GM12878 (cell line): ENCODE measurements around the gene CA9. TPM values are rescaled to one million over a fixed set of nuclear protein-coding genes. Genes with fewer than 3 reads are reported as not detected.

Experiments used
- ATAC-seq: fragments of 200-7000 bp; cut with Tn5 transposase; 3 replicates; pipeline ENCODE4 v1.9.1; 2020; ENCODE audit warnings: mild to moderate bottlenecking, moderate library complexity
- BruUV-seq: library from RNA; stranded (reverse); fragments of 400-500 nt; replicated peaks from 2 replicates; lab custom pipeline; 2021; lab: Mats Ljungman, UMichigan
- CTCF ChIA-PET: fragments of 300-600 bp; sonication (Branson Sonifier 250); formaldehyde crosslinking; extraction: SDS; loops from one replicate; lab custom pipeline; 2021; ENCODE audit warnings: inconsistent platforms; lab: Yijun Ruan, JAX
- POLR2A ChIA-PET: fragments of 350-600 bp; formaldehyde crosslinking; extraction: SDS; loops from one replicate; lab custom pipeline; 2021; ENCODE audit warnings: inconsistent platforms; lab: Charles Lee
- RAD21 ChIA-PET: fragments of 300-600 bp; sonication (Branson Sonifier 250); formaldehyde crosslinking; loops from one replicate; lab custom pipeline; 2023; ENCODE audit warnings: antibody characterized with exemption; ENCODE audit not compliant: unreplicated experiment; lab: Charles Lee
- SMC1A ChIA-PET: fragments of 300-600 bp; sonication (Branson Sonifier 250); formaldehyde crosslinking; loops from one replicate; lab custom pipeline; 2023; ENCODE audit not compliant: unreplicated experiment, uncharacterized antibody; lab: Charles Lee
- DNase-seq: peaks from one replicate; pipeline ENCODE4 v3.0.0-alpha.2; 2011; ENCODE audit warnings: low read depth, low spot score
- FAIRE-seq: peaks from 3 replicates; lab custom pipeline; 2011; peaks lifted over from hg19 to GRCh38; lab: Jason Lieb, UNC
- H2AFZ ChIP-seq: 2 replicates; pipeline ENCODE4 v1.6.0; 2011; ENCODE audit warnings: low read depth, low read length, control low read depth; ENCODE audit not compliant: control insufficient read depth
- H3K27ac ChIP-seq: 2 replicates; pipeline ENCODE4 v1.5.1; 2011; ENCODE audit warnings: control low read depth; ENCODE audit not compliant: control insufficient read depth, insufficient read depth
- H3K27me3 ChIP-seq, 2 experiments: replicated peaks in 1 of 2; 2 replicates each; pipeline versions ENCODE4 v1.6.0 to v1.6.1; 2011; ENCODE audit warnings: low read length in 1 of 2; ENCODE audit not compliant: control insufficient read depth in 2 of 2, insufficient read depth in 2 of 2
- H3K36me3 ChIP-seq, 2 experiments: 2 replicates each; pipeline ENCODE4 v1.5.1; 2011; ENCODE audit warnings: low read length in 1 of 2; ENCODE audit not compliant: control insufficient read depth in 2 of 2, insufficient read depth in 2 of 2
- H3K4me1 ChIP-seq: 2 replicates; pipeline ENCODE4 v1.6.1; 2011; ENCODE audit warnings: mild to moderate bottlenecking, low read length, moderate library complexity, mixed read lengths; ENCODE audit not compliant: control insufficient read depth, insufficient read depth
- H3K4me2 ChIP-seq: 2 replicates; pipeline ENCODE4 v1.6.0; 2011; ENCODE audit warnings: control low read depth; ENCODE audit not compliant: control insufficient read depth, insufficient read depth
- H3K4me3 ChIP-seq: fragments of 200-600 bp; sonication (generic); 2 replicates; pipeline ENCODE4 v1.5.1; 2016
- H3K79me2 ChIP-seq: 2 replicates; pipeline ENCODE4 v1.6.0; 2011; ENCODE audit warnings: low read length; ENCODE audit not compliant: control insufficient read depth, insufficient read depth
- H3K9ac ChIP-seq: 2 replicates; pipeline ENCODE4 v1.8.0; 2011; ENCODE audit warnings: low read length, control low read depth, mixed read lengths; ENCODE audit not compliant: control insufficient read depth, insufficient read depth
- H3K9me3 ChIP-seq: replicated peaks from 3 replicates; pipeline ENCODE4 v1.5.1; 2011; ENCODE audit warnings: mild to moderate bottlenecking, low read length; ENCODE audit not compliant: control insufficient read depth, insufficient read depth
- H4K20me1 ChIP-seq: 2 replicates; pipeline ENCODE4 v1.6.0; 2011; ENCODE audit not compliant: control insufficient read depth, insufficient read depth
- CHD4 ChIP-seq: fragments of 200-600 bp; sonication (generic); IDR thresholded peaks from 2 replicates; pipeline ENCODE4 v1.6.1; 2016; ENCODE audit warnings: mild to moderate bottlenecking
- EED ChIP-seq: sonication (generic); IDR thresholded peaks from 2 replicates; pipeline ENCODE4 v1.6.1; 2016; ENCODE audit warnings: antibody characterized with exemption, low read depth
- HSF1 ChIP-seq: fragments of 150-350 bp; IDR thresholded peaks from 2 replicates; pipeline ENCODE4 v1.6.1; 2014; ENCODE audit warnings: mild to moderate bottlenecking, low read depth, low read length
- IRF4 ChIP-seq: IDR thresholded peaks from 2 replicates; pipeline ENCODE4 v1.6.1; 2011; ENCODE audit warnings: low read depth, low read length
- NR2C1 ChIP-seq: fragments of 450-650 bp; IDR thresholded peaks from 2 replicates; pipeline ENCODE4 v1.6.1; 2017; ENCODE audit warnings: antibody characterized with exemption, mild to moderate bottlenecking, moderate library complexity
- NR2F1 ChIP-seq: fragments of 450-650 bp; conservative IDR thresholded peaks from 2 replicates; pipeline ENCODE4 v1.6.1; 2017; ENCODE audit warnings: mild to moderate bottlenecking
- NRF1 ChIP-seq: conservative IDR thresholded peaks from 2 replicates; pipeline ENCODE4 v1.6.1; 2011; ENCODE audit warnings: mild to moderate bottlenecking, low read depth, low read length, improper control_type of control experiment
- PAX5 ChIP-seq: IDR thresholded peaks from 2 replicates; pipeline ENCODE4 v1.6.1; 2011; ENCODE audit warnings: low read depth, low read length, borderline replicate concordance
- PKNOX1 ChIP-seq: fragments of 450-650 bp; IDR thresholded peaks from 2 replicates; pipeline ENCODE4 v1.6.1; 2016; ENCODE audit warnings: mild to moderate bottlenecking
- POU2F2 ChIP-seq: IDR thresholded peaks from 3 replicates; pipeline ENCODE4 v1.6.1; 2011; ENCODE audit warnings: low read depth, mild to moderate bottlenecking, low read length, borderline replicate concordance
- RBBP5 ChIP-seq: fragments of 200-600 bp; sonication (generic); conservative IDR thresholded peaks from 2 replicates; pipeline ENCODE4 v1.6.1; 2016
- RCOR1 ChIP-seq: conservative IDR thresholded peaks from 2 replicates; pipeline ENCODE4 v1.6.1; 2012; ENCODE audit warnings: low read depth, low read length, improper control_type of control experiment
- SIX5 ChIP-seq: IDR thresholded peaks from 2 replicates; pipeline ENCODE4 v1.6.1; 2011; ENCODE audit warnings: mild to moderate bottlenecking, low read depth, low read length, moderate library complexity; ENCODE audit not compliant: severe bottlenecking
- SREBF1 ChIP-seq: IDR thresholded peaks from 2 replicates; pipeline ENCODE4 v1.6.1; 2012; ENCODE audit warnings: mild to moderate bottlenecking, low read length
- SREBF2 ChIP-seq: IDR thresholded peaks from 2 replicates; pipeline ENCODE4 v1.6.1; 2012; ENCODE audit warnings: mild to moderate bottlenecking, low read length
- USF1 ChIP-seq: IDR thresholded peaks from 2 replicates; pipeline ENCODE4 v1.6.1; 2011; ENCODE audit warnings: borderline replicate concordance, low read depth, mild to moderate bottlenecking, moderate library complexity, mixed read lengths, low read length; ENCODE audit not compliant: insufficient read depth; ENCODE audit errors: extremely low read length
- ZBED1 ChIP-seq: IDR thresholded peaks from 2 replicates; pipeline ENCODE4 v1.6.1; 2016; ENCODE audit warnings: borderline replicate concordance
- ZNF687 ChIP-seq: fragments of 450-650 bp; IDR thresholded peaks from 2 replicates; pipeline ENCODE4 v1.6.1; 2017; ENCODE audit warnings: mild to moderate bottlenecking, moderate library complexity
- WGBS: methylation state at CpG from one replicate; pipeline ENCODE4 v1.1.6; 2016; ENCODE audit warnings: low lambda C conversion rate; ENCODE audit not compliant: insufficient replicate concordance, insufficient coverage; ENCODE audit errors: missing lambda C conversion rate; 5-methylcytosine and 5-hydroxymethylcytosine counted together
- in situ Hi-C: fragments of 300-500 bp; cut with MboI; formaldehyde crosslinking; loops from 9 replicates; pipeline ENCODE4 v1.14.3; 2018; ENCODE audit warnings: mixed read lengths
- intact Hi-C: fragments of 100-400 bp; cut with micrococcal nuclease; formaldehyde crosslinking; loops from one replicate; pipeline ENCODE4 v1.14.2; 2022; ENCODE audit not compliant: unreplicated experiment
- polyA plus RNA-seq, 11 experiments: library from polyadenylated mRNA; depleted of rRNA in 4 of 11; unstranded in 6 of 11; stranded (reverse) in 5 of 11; fragments of >200 nt; fragmentation: Nextera tagmentation in 4 of 11; fragmentation: Illumina TruSeq in 1 of 11; extraction: Ambion mirVana in 4 of 11; extraction: Trizol in 1 of 11; gene quantifications; 1 replicate in 1 of 11; 2 replicates in 10 of 11; pipeline versions ENCODE4 v1.2.1 to v1.2.3, GENCODE V29; 2011 to 2016; ENCODE audit warnings: inconsistent platforms in 2 of 11, missing spikeins in 2 of 11, low read depth in 1 of 11
- total RNA-seq, 4 experiments: library from RNA; depleted of rRNA in 3 of 4; stranded (reverse); fragments of >200 nt in 3 of 4; fragmentation: Illumina TruSeq in 1 of 4; extraction: Trizol in 1 of 4; gene quantifications; 2 replicates each; pipeline versions ENCODE4 v1.2.1 to v1.2.3, GENCODE V29; 2013 to 2021

CA9 gene
- total and polyA plus RNA-seq, 10 of the 15 experiments (the other 5 are each of a cell fraction or from before 2014, with no cell fraction given) = 0.53 to 6.6 (median 1.2) TPM

GRCh38 chr9:35690294-35690613, 16.5 kb downstream of the CA9 start:
- Histone ChIP-seq H3K79me2 (no peaks in the 10 kb centered on the region; the same call in 1 of the 2 replicates), H3K4me3 (peak overlapping the region; percentile 87; the same call in 1 of the 2 replicates), H3K4me2 (peak overlapping the region; percentile 90), H2AFZ (peak overlapping the region; percentile 79), H3K27me3 (no peaks in the 10 kb centered on the region; a peak in 1 of 4 replicates), H4K20me1 (no peaks in the 10 kb centered on the region), H3K9me3 (no peaks in the 10 kb centered on the region), H3K27ac (no peak overlapping the region)
- ATAC-seq (peak; percentile 54; the same call in 2 of the 3 replicates), FAIRE-seq (no peak), DNase-seq (no peak)
- CTCF ChIA-PET = interaction anchor here (0.9 to 15.2 kb wide), 6 partner anchors 29 to 86 kb away, joined by 3 to 227 read pairs (median 5); partner anchors contain the start of genes ARHGEF39, CCDC107 and RMRP
- intact Hi-C loops = no loop called here
- no TSS peak for BruUV-seq
- TF ChIP-seq ZBED1 = no peak
- no peak for TF ChIP-seq USF1
- no peak for TF ChIP-seq SIX5
- TF ChIP-seq PKNOX1 = no peak
- no peak for TF ChIP-seq RCOR1
- TF ChIP-seq SREBF1 = no peak
- no peak for TF ChIP-seq NRF1
- TF ChIP-seq NR2F1 = no peak
- no peak for TF ChIP-seq SREBF2
- no peak for TF ChIP-seq ZNF687
- no peak for TF ChIP-seq NR2C1
- TF ChIP-seq CHD4 = no peak
- no peak for TF ChIP-seq IRF4
- no peak for TF ChIP-seq HSF1
- TF ChIP-seq RBBP5 = no peak
- no peak for TF ChIP-seq PAX5
- no peak for TF ChIP-seq EED
- no peak for TF ChIP-seq POU2F2
- TF ChIP-seq, all 136 proteins: peak for 0
- SMC1A ChIA-PET = interaction anchor here (1.4 kb wide), 1 partner anchor 38 kb away, joined by 4 read pairs; no protein-coding TSS in a partner anchor
- 5% methylated on average over 21 of the region's 21 CpGs for WGBS
- POLR2A ChIA-PET = interaction anchor here (0.7 to 2.7 kb wide), 6 partner anchors 19 to 74 kb away, joined by 3 to 13 read pairs (median 4); no protein-coding TSS in a partner anchor
- in situ Hi-C loops = no loop called here
- Histone ChIP-seq H3K9ac (peak overlapping the region; percentile 53), H3K4me1 (peaks cover 3% of the 10 kb centered on the region; the same call in 1 of the 2 replicates), H3K36me3 (no peaks in the 10 kb centered on the region)
- RAD21 ChIA-PET = interaction anchor here (0.6 to 2.0 kb wide), 3 partner anchors 26 to 43 kb away, joined by 3 to 7 read pairs (median 5); partner anchors contain the start of gene CCDC107
